HepG2 (cell line): ENCODE data around the gene POLG2. TPM values are rescaled to one million over a fixed set of nuclear protein-coding genes. Genes with fewer than 3 reads are reported as not detected.

ENCODE experiments used
- ATAC-seq: fragments of 200-7000 bp; cut with Tn5 transposase; 3 replicates; pipeline ENCODE4 v1.9.1; 2020; ENCODE audit warnings: mild to moderate bottlenecking, moderate library complexity
- BruUV-seq: library from RNA; stranded (reverse); fragments of 400-500 nt; replicated peaks from 2 replicates; lab custom pipeline; 2021; lab: Mats Ljungman, UMichigan
- CTCF ChIA-PET: fragments of 300-600 bp; formaldehyde crosslinking; extraction: SDS; loops from one replicate; lab custom pipeline; 2021; ENCODE audit warnings: low total read pairs, inconsistent platforms, low intra/inter-chr PET ratio; lab: Yijun Ruan, JAX
- POLR2A ChIA-PET: fragments of 350-600 bp; sonication (Branson Sonifier 250); formaldehyde crosslinking; loops from one replicate; lab custom pipeline; 2020; ENCODE audit warnings: antibody characterized with exemption, inconsistent platforms; lab: Yijun Ruan, JAX
- DNase-seq: peaks from one replicate; pipeline ENCODE4 v3.0.0-alpha.2; 2015; ENCODE audit warnings: low spot score
- FAIRE-seq: peaks from 3 replicates; lab custom pipeline; 2011; peaks lifted over from hg19 to GRCh38; lab: Jason Lieb, UNC
- H2AFZ ChIP-seq: one replicate; pipeline ENCODE4 v1.6.1; 2011; ENCODE audit warnings: low read length, inconsistent platforms
- H3K27ac ChIP-seq: fragments of 300-600 bp; 3 replicates; pipeline ENCODE4 v1.8.0; 2011; ENCODE audit warnings: mixed run types, mild to moderate bottlenecking, mixed read lengths, low read length, inconsistent platforms; ENCODE audit not compliant: insufficient read depth; ENCODE audit errors: extremely low read length
- H3K27me3 ChIP-seq, 2 experiments: fragments of 200-600 bp in 1 of 2; 2 replicates in 1 of 2; 3 replicates in 1 of 2; pipeline versions ENCODE4 v1.6.0 to v1.8.0; 2011; ENCODE audit warnings: low read length in 2 of 2, mild to moderate bottlenecking in 2 of 2, moderate library complexity in 2 of 2, inconsistent platforms in 1 of 2; ENCODE audit not compliant: insufficient read depth in 2 of 2, control insufficient read depth in 1 of 2
- H3K36me3 ChIP-seq, 2 experiments: fragments of 200-600 bp in 1 of 2; replicated peaks in 1 of 2; 2 replicates in 1 of 2; 3 replicates in 1 of 2; pipeline versions ENCODE4 v1.5.1 to v1.8.0; 2011; ENCODE audit warnings: low read length in 2 of 2, inconsistent platforms in 1 of 2; ENCODE audit not compliant: insufficient read depth in 2 of 2, control insufficient read depth in 1 of 2
- H3K4me1 ChIP-seq: 2 replicates; pipeline ENCODE4 v1.5.1; 2012; ENCODE audit warnings: low read length, inconsistent platforms; ENCODE audit not compliant: insufficient read depth
- H3K4me2 ChIP-seq: 2 replicates; pipeline ENCODE4 v1.6.0; 2011; ENCODE audit warnings: low read depth, low read length, inconsistent platforms
- H3K4me3 ChIP-seq, 3 experiments: fragments of 200-600 bp in 1 of 3; sonication (generic), shearing (Covaris generic) in 1 of 3; replicated peaks in 1 of 3; 2 replicates each; pipeline ENCODE4 v1.5.1; 2011 to 2016; ENCODE audit warnings: low read length in 3 of 3, inconsistent platforms in 2 of 3, low read depth in 2 of 3, mild to moderate bottlenecking in 2 of 3, control low read depth in 1 of 3, mixed read lengths in 1 of 3; ENCODE audit not compliant: insufficient read depth in 1 of 3
- H3K79me2 ChIP-seq: one replicate; pipeline ENCODE4 v1.6.1; 2011; ENCODE audit warnings: low read length, inconsistent platforms; ENCODE audit not compliant: insufficient read depth
- H3K9ac ChIP-seq: 2 replicates; pipeline ENCODE4 v1.6.0; 2011; ENCODE audit warnings: mild to moderate bottlenecking, low read depth, low read length, inconsistent platforms; ENCODE audit not compliant: insufficient read depth
- H3K9me3 ChIP-seq: 2 replicates; pipeline ENCODE4 v1.5.1; 2012; ENCODE audit warnings: mild to moderate bottlenecking, low read length
- H4K20me1 ChIP-seq: 2 replicates; pipeline ENCODE4 v1.6.0; 2011; ENCODE audit warnings: inconsistent platforms, mild to moderate bottlenecking, low read length, moderate library complexity; ENCODE audit not compliant: insufficient read depth
- ARID3A ChIP-seq: IDR thresholded peaks from 2 replicates; pipeline ENCODE4 v1.6.1; 2012; ENCODE audit warnings: low read depth, low read length, improper control_type of control experiment
- ATF7 ChIP-seq, 2 experiments: fragments of 450-650 bp in 1 of 2; sonication (generic) in 1 of 2; formaldehyde crosslinking in 1 of 2; IDR thresholded peaks; 2 replicates each; pipeline versions ENCODE4 v1.4.0 to v1.6.1; 2016 to 2020; ENCODE audit warnings: antibody characterized with exemption in 1 of 2, mild to moderate bottlenecking in 1 of 2, missing genetic modification reagents in 1 of 2
- CEBPB ChIP-seq: IDR thresholded peaks from 2 replicates; pipeline ENCODE4 v1.6.1; 2011; ENCODE audit warnings: low read depth, low read length, improper control_type of control experiment, borderline replicate concordance
- CEBPG ChIP-seq: IDR thresholded peaks from 2 replicates; pipeline ENCODE4 v1.6.1; 2016
- HOMEZ ChIP-seq: IDR thresholded peaks from 2 replicates; pipeline ENCODE4 v1.6.1; 2016; ENCODE audit warnings: low read depth
- MAFK ChIP-seq, 2 experiments: IDR thresholded peaks in 1 of 2; conservative IDR thresholded peaks in 1 of 2; 2 replicates each; pipeline ENCODE4 v1.6.1; 2011; ENCODE audit warnings: improper control_type of control experiment in 2 of 2, low read length in 2 of 2
- RBFOX2 ChIP-seq: fragments of 200-400 bp; formaldehyde crosslinking; IDR thresholded peaks from 2 replicates; pipeline ENCODE4 v1.6.1; 2017; ENCODE audit warnings: low read depth, mild to moderate bottlenecking, low read length
- ZFP36L1 ChIP-seq: sonication (generic); formaldehyde crosslinking; IDR thresholded peaks from 2 replicates; pipeline ENCODE4 v1.8.0; 2022; ENCODE audit warnings: mild to moderate bottlenecking, missing genetic modification reagents, moderate library complexity
- ZNF142 ChIP-seq: sonication (generic); formaldehyde crosslinking; IDR thresholded peaks from 2 replicates; pipeline ENCODE4 v1.4.0; 2020; ENCODE audit warnings: missing genetic modification reagents
- ZNF143 ChIP-seq: sonication (generic); formaldehyde crosslinking; IDR thresholded peaks from 2 replicates; pipeline ENCODE4 v1.4.0; 2020; ENCODE audit warnings: missing genetic modification reagents
- ZNF564 ChIP-seq: sonication (generic); formaldehyde crosslinking; IDR thresholded peaks from 2 replicates; pipeline ENCODE4 v1.8.1; 2023; ENCODE audit warnings: mild to moderate bottlenecking, missing genetic modification reagents
- ZNF597 ChIP-seq: sonication (generic); formaldehyde crosslinking; IDR thresholded peaks from 2 replicates; pipeline ENCODE4 v1.5.0; 2020; ENCODE audit warnings: missing genetic modification reagents
- WGBS: methylation state at CpG from one replicate; pipeline ENCODE4 v1.1.6; 2017; ENCODE audit warnings: low lambda C conversion rate; 5-methylcytosine and 5-hydroxymethylcytosine counted together
- in situ Hi-C: cut with HindIII; loops from 2 replicates; pipeline ENCODE4 v1.10.0; 2017; ENCODE audit warnings: low pct_unique_long_range_greater_than_20kb; ENCODE audit not compliant: extremely low pct_ligation_motif_present
- intact Hi-C: fragments of 100-400 bp; cut with micrococcal nuclease; formaldehyde crosslinking; loops from one replicate; pipeline ENCODE4 v1.10.0; 2022; ENCODE audit not compliant: unreplicated experiment
- polyA plus RNA-seq, 8 experiments: library from polyadenylated mRNA; depleted of rRNA in 3 of 8; stranded (reverse) in 7 of 8; unstranded in 1 of 8; fragments of >200 nt; fragmentation: Illumina TruSeq in 4 of 8; extraction: Trizol in 4 of 8; gene quantifications; 2 replicates each; pipeline versions ENCODE4 v1.2.1 to v1.2.3, GENCODE V29; 2011 to 2016; ENCODE audit warnings: low read depth in 4 of 8, missing spikeins in 1 of 8, mixed read lengths in 1 of 8; ENCODE audit not compliant: insufficient read depth in 1 of 8
- total RNA-seq, 5 experiments: library from RNA; depleted of rRNA; stranded (reverse); fragments of >200 nt; fragmentation: Illumina TruSeq; extraction: Trizol; gene quantifications; 2 replicates each; pipeline ENCODE4 v1.2.3, GENCODE V29; 2016; ENCODE audit warnings: low read depth in 1 of 5

POLG2 gene
- total and polyA plus RNA-seq, 2 of the 13 experiments (the other 11 are each of a cell fraction or from before 2014, with no cell fraction given): 21.1 to 25.5 TPM

GRCh38 chr17:64492481-64493109, 4.3 kb downstream of the POLG2 start:
- peaks cover 3% of the 10 kb centered on the region; the same call in 1 of the 2 replicates for H4K20me1 ChIP-seq
- no peaks in the 10 kb centered on the region; a peak in 1 of 5 replicates for H3K27me3 ChIP-seq
- FAIRE-seq (no peak), DNase-seq (no peak), ATAC-seq (no peak)
- H3K9ac ChIP-seq: no peak overlapping the region
- no peaks in the 10 kb centered on the region for H3K9me3 ChIP-seq
- ChIA-PET CTCF (interaction anchor here (4.8 kb wide), 1 partner anchor 73 kb away, joined by 57 read pairs; no protein-coding TSS in a partner anchor), POLR2A (interaction anchor here (7.3 kb wide), 1 partner anchor 14 kb away, joined by 202 read pairs; the partner anchor contains the start of genes CEP95 and DDX5)
- no peak overlapping the region for H3K27ac ChIP-seq
- in situ Hi-C loops: loop anchor here (5.0 to 10.0 kb wide), 2 partner anchors 70 to 188 kb away; no protein-coding TSS in a partner anchor
- H3K4me2 ChIP-seq: no peak overlapping the region
- H3K4me3 ChIP-seq: no peak overlapping the region
- H3K79me2 ChIP-seq: peaks cover 33% of the 10 kb centered on the region
- BruUV-seq: no TSS peak
- peaks cover 30% of the 10 kb centered on the region for H3K4me1 ChIP-seq
- intact Hi-C loops: loop anchor here (10.0 kb wide), 2 partner anchors 168 to 338 kb away; no protein-coding TSS in a partner anchor
- WGBS: 95% methylated on average over 6 of the region's 6 CpGs
- no peak overlapping the region for H2AFZ ChIP-seq
- 0 out of 4 replicates have a peak, but pooled peaks have one; percentile 11 to 30 for TF ChIP-seq MAFK (conservative IDR thresholded peaks at IDR 0.05 in 1 of 2, IDR thresholded peaks at IDR 0.05 in 1 of 2; ENCODE audit: low read length in 2 of 2)
- no peak for TF ChIP-seq ZNF142 (CRISPR knock-in tag)
- TF ChIP-seq ARID3A: peak; percentile 71; the same call in 1 of the 2 replicates
- 0 out of 2 replicates have a peak, but pooled peaks have one; percentile 9 for TF ChIP-seq ATF7 (IDR thresholded peaks at IDR 0.05)
- TF ChIP-seq ATF7 (CRISPR knock-in tag; IDR thresholded peaks at IDR 0.05): no peak
- 0 out of 2 replicates have a peak, but pooled peaks have one; percentile 10 for TF ChIP-seq HOMEZ
- peak; percentile 80 for TF ChIP-seq CEBPB
- 0 out of 2 replicates have a peak, but pooled peaks have one; percentile 23 for TF ChIP-seq RBFOX2
- TF ChIP-seq ZNF597: no peak
- no peak for TF ChIP-seq ZFP36L1 (CRISPR knock-in tag)
- no peak for TF ChIP-seq ZNF564
- TF ChIP-seq CEBPG: peak; percentile 74
- no peak for TF ChIP-seq ZNF143 (CRISPR knock-in tag)
- peaks cover 10 to 32% of the 10 kb centered on the region in 2 experiments for H3K36me3 ChIP-seq
